ENCODE measurements around the gene SDK1. TPM values are rescaled to one million over a fixed set of nuclear protein-coding genes. Genes with fewer than 3 reads are reported as not detected.

SDK1 gene
- total RNA-seq, 2 donors from 2014 or later: 19.8 to 32.4 TPM

GRCh38 chr7:4054158-4054557 lies 753.1 kb downstream of the SDK1 start:
- no peaks in the 10 kb centered on the region for H3K9me3 ChIP-seq
- H3K27me3 ChIP-seq: no peaks in the 10 kb centered on the region
- no peaks in the 10 kb centered on the region for H3K4me1 ChIP-seq
- TF ChIP-seq CTCF (IDR thresholded peaks at IDR 0.05) (no peak), POLR2A (IDR thresholded peaks at IDR 0.05) (no peak)
- no peaks in the 10 kb centered on the region for H3K36me3 ChIP-seq (replicated peaks in 1 of 2; ENCODE audit: insufficient read depth in 1 of 2, low read depth in 2 of 2)
- no peak overlapping the region for H3K27ac ChIP-seq
- H3K4me3 ChIP-seq: no peak overlapping the region
- WGBS, 2 donors: 84 to 91% methylated on average over 6 of the region's 6 CpGs
- DNase-seq (no peak), ATAC-seq (no peak)
- intact Hi-C loops (cut with DNase I): no loop called here

GRCh38 chr7:4056552-4057288 lies 755.7 kb downstream of the SDK1 start:
- H3K9me3 ChIP-seq: no peaks in the 10 kb centered on the region
- 92% methylated on average over 11 to 18 of the region's 19 CpGs for WGBS, 2 donors
- ATAC-seq (peak; percentile 21), DNase-seq (no peak)
- no peak for TF ChIP-seq POLR2A (IDR thresholded peaks at IDR 0.05)
- no peak for TF ChIP-seq CTCF (IDR thresholded peaks at IDR 0.05)
- intact Hi-C loops (cut with DNase I): no loop called here
- no peaks in the 10 kb centered on the region for H3K36me3 ChIP-seq (replicated peaks in 1 of 2; ENCODE audit: insufficient read depth in 1 of 2, low read depth in 2 of 2)
- no peak overlapping the region for H3K27ac ChIP-seq
- H3K27me3 ChIP-seq: no peaks in the 10 kb centered on the region
- no peaks in the 10 kb centered on the region for H3K4me1 ChIP-seq
- no peak overlapping the region for H3K4me3 ChIP-seq

GRCh38 chr7:4057289-4057616 lies 756.2 kb downstream of the SDK1 start:
- 89 to 100% methylated on average over 1 of the region's 1 CpG for WGBS, 2 donors
- no peak for TF ChIP-seq CTCF (IDR thresholded peaks at IDR 0.05)
- TF ChIP-seq POLR2A (IDR thresholded peaks at IDR 0.05): no peak
- Histone ChIP-seq H3K36me3 (replicated peaks in 1 of 2; ENCODE audit: insufficient read depth in 1 of 2, low read depth in 2 of 2) (no peaks in the 10 kb centered on the region), H3K9me3 (no peaks in the 10 kb centered on the region), H3K4me3 (no peak overlapping the region), H3K4me1 (no peaks in the 10 kb centered on the region), H3K27me3 (no peaks in the 10 kb centered on the region), H3K27ac (no peak overlapping the region)
- intact Hi-C loops (cut with DNase I): no loop called here
- DNase-seq: no peak
- no peak for ATAC-seq

- Histone ChIP-seq H3K27me3 (no peaks in the 10 kb centered on the region), H3K27ac (no peak overlapping the region), H3K4me1 (no peaks in the 10 kb centered on the region), H3K4me3 (no peak overlapping the region), H3K9me3 (no peaks in the 10 kb centered on the region), H3K36me3 (replicated peaks in 1 of 2; ENCODE audit: insufficient read depth in 1 of 2, low read depth in 2 of 2) (no peaks in the 10 kb centered on the region)
- DNase-seq: no peak
- TF ChIP-seq POLR2A (IDR thresholded peaks at IDR 0.05): no peak
- no peak for TF ChIP-seq CTCF (IDR thresholded peaks at IDR 0.05)
- intact Hi-C loops (cut with DNase I): no loop called here
- 88 to 100% methylated on average over 1 of the region's 1 CpG for WGBS, 2 donors
- no peak for ATAC-seq
Observed at GRCh38 chr7:4058158-4058557, 757.1 kb downstream of the SDK1 start.

- H3K27ac ChIP-seq: no peak overlapping the region
- no peak for DNase-seq
- no peaks in the 10 kb centered on the region for H3K27me3 ChIP-seq
- no peaks in the 10 kb centered on the region for H3K4me1 ChIP-seq
- 63 to 72% methylated on average over 5 of the region's 5 CpGs for WGBS, 2 donors
- H3K4me3 ChIP-seq: no peak overlapping the region
- no peaks in the 10 kb centered on the region for H3K9me3 ChIP-seq
- TF ChIP-seq CTCF (IDR thresholded peaks at IDR 0.05): no peak
- H3K36me3 ChIP-seq (replicated peaks in 1 of 2; ENCODE audit: insufficient read depth in 1 of 2, low read depth in 2 of 2): no peaks in the 10 kb centered on the region
- ATAC-seq: no peak
- intact Hi-C loops (cut with DNase I): no loop called here
Observed at GRCh38 chr7:4065190-4065589, 764.1 kb downstream of the SDK1 start.

Data from body of pancreas (tissue), 4 donors.